Mesodermal cell (in vitro differentiated cells): ENCODE results near the gene GNPDA2.
"Not testable (repeated sequence)": the region's sequence is repeated elsewhere in the genome, so short reads cannot be mapped to it uniquely, and the experiment has no call there.

Experiments
- H3K27ac ChIP-seq: 2 replicates; pipeline ENCODE4 v1.7.0; 2013; ENCODE audit warnings: mild to moderate bottlenecking, low read depth, low read length, moderate library complexity; ENCODE audit not compliant: severe bottlenecking
- H3K36me3 ChIP-seq: 2 replicates; pipeline ENCODE4 v1.7.1; 2013; ENCODE audit warnings: mild to moderate bottlenecking, low read length, moderate library complexity; ENCODE audit not compliant: control insufficient read depth, insufficient read depth
- H3K4me1 ChIP-seq: one replicate; pipeline ENCODE4 v1.7.1; 2013; ENCODE audit warnings: mild to moderate bottlenecking, low read length; ENCODE audit not compliant: insufficient read depth, control insufficient read depth, poor library complexity, severe bottlenecking
- H3K4me3 ChIP-seq: 2 replicates; pipeline ENCODE4 v1.7.0; 2013; ENCODE audit warnings: low read length, control low read depth, mild to moderate bottlenecking; ENCODE audit not compliant: insufficient read depth, poor library complexity, severe bottlenecking; ENCODE audit errors: extremely low read depth
- H3K9me3 ChIP-seq: 2 replicates; pipeline ENCODE4 v1.7.1; 2013; ENCODE audit warnings: mild to moderate bottlenecking, low read length, moderate library complexity; ENCODE audit not compliant: control insufficient read depth
- WGBS, 2 experiments: methylation state at CpG; one replicate each; pipeline ENCODE4 v1.1.5; 2013; ENCODE audit warnings: missing lambda C conversion rate in 2 of 2; ENCODE audit not compliant: insufficient coverage in 2 of 2; 5-methylcytosine and 5-hydroxymethylcytosine counted together

The GNPDA2 gene

GRCh38 chr4:44728694-44729093 is 2.3 kb upstream of the GNPDA2 start:
- no CpG with 5 or more reads among the region's 9 CpGs for WGBS, 2 experiments
- not testable (repeated sequence) for H3K27ac ChIP-seq, H3K9me3 ChIP-seq, H3K4me1 ChIP-seq, H3K36me3 ChIP-seq, H3K4me3 ChIP-seq

GRCh38 chr4:44727471-44727870 is 1.1 kb upstream of the GNPDA2 start:
- 85 to 98% methylated on average over 4 of the region's 6 CpGs for WGBS, 2 experiments
- no peak overlapping the region for H3K4me3 ChIP-seq

GRCh38 chr4:44725726-44726037 is 674 bp downstream of the GNPDA2 start:
- H3K9me3 ChIP-seq = no peaks in the 10 kb centered on the region
- H3K4me3 ChIP-seq = peak overlapping the region; percentile 84
- peak overlapping the region; percentile 65 for H3K27ac ChIP-seq
- 0% methylated on average over 4 to 8 of the region's 9 CpGs for WGBS, 2 experiments
- H3K36me3 ChIP-seq = no peaks in the 10 kb centered on the region
- peaks cover 6% of the 10 kb centered on the region for H3K4me1 ChIP-seq

More at GRCh38 chr4:44727471-44727870, 1.1 kb upstream of the GNPDA2 start:
- Histone ChIP-seq H3K4me1 (peaks cover 6% of the 10 kb centered on the region), H3K9me3 (no peaks in the 10 kb centered on the region), H3K36me3 (no peaks in the 10 kb centered on the region), H3K27ac (no peak overlapping the region)

GRCh38 chr4:44725166-44725565 is 1.2 kb downstream of the GNPDA2 start:
- peak overlapping the region; percentile 84 for H3K4me3 ChIP-seq
- no peak overlapping the region for H3K27ac ChIP-seq
- no peaks in the 10 kb centered on the region for H3K9me3 ChIP-seq
- 71 to 74% methylated on average over 6 of the region's 6 CpGs for WGBS, 2 experiments
- H3K36me3 ChIP-seq = no peaks in the 10 kb centered on the region
- peaks cover 6% of the 10 kb centered on the region for H3K4me1 ChIP-seq

GRCh38 chr4:44722001-44722400 is 4.4 kb downstream of the GNPDA2 start:
- WGBS, 2 experiments = 100% methylated on average over 1 of the region's 3 CpGs; no CpG with 5 or more reads in 1 of the 2 experiments
- H3K4me1 ChIP-seq = peaks cover 6% of the 10 kb centered on the region
- H3K36me3 ChIP-seq = no peaks in the 10 kb centered on the region
- no peaks in the 10 kb centered on the region for H3K9me3 ChIP-seq
- H3K4me3 ChIP-seq = no peak overlapping the region
- no peak overlapping the region for H3K27ac ChIP-seq

GRCh38 chr4:44720371-44720770 is 6.0 kb downstream of the GNPDA2 start:
- 90 to 94% methylated on average over 2 to 4 of the region's 4 CpGs for WGBS, 2 experiments
- H3K4me1 ChIP-seq = peaks cover 3% of the 10 kb centered on the region

GRCh38 chr4:44716597-44716996 is 9.8 kb downstream of the GNPDA2 start:
- H3K36me3 ChIP-seq = no peaks in the 10 kb centered on the region
- no peaks in the 10 kb centered on the region for H3K9me3 ChIP-seq
- no peaks in the 10 kb centered on the region for H3K4me1 ChIP-seq
- WGBS, 2 experiments = 100% methylated on average over 2 of the region's 5 CpGs; no CpG with 5 or more reads in 1 of the 2 experiments
- no peak overlapping the region for H3K27ac ChIP-seq
- H3K4me3 ChIP-seq = no peak overlapping the region

More at GRCh38 chr4:44720371-44720770, 6.0 kb downstream of the GNPDA2 start:
- Histone ChIP-seq H3K4me3 (no peak overlapping the region), H3K9me3 (no peaks in the 10 kb centered on the region), H3K27ac (no peak overlapping the region), H3K36me3 (no peaks in the 10 kb centered on the region)

- no peak overlapping the region for H3K4me3 ChIP-seq
- no peaks in the 10 kb centered on the region for H3K9me3 ChIP-seq
- WGBS, 2 experiments = 91% methylated on average over 1 of the region's 1 CpG
- no peaks in the 10 kb centered on the region for H3K36me3 ChIP-seq
- no peaks in the 10 kb centered on the region for H3K4me1 ChIP-seq
- H3K27ac ChIP-seq = no peak overlapping the region
These were observed 13.2 kb downstream of the GNPDA2 start for GRCh38 chr4:44713125-44713524.

GRCh38 chr4:44704673-44705072 is 21.7 kb downstream of the GNPDA2 start:
- Histone ChIP-seq H3K4me1 (no peaks in the 10 kb centered on the region), H3K36me3 (peaks cover 13% of the 10 kb centered on the region), H3K4me3 (no peak overlapping the region), H3K9me3 (no peaks in the 10 kb centered on the region), H3K27ac (no peak overlapping the region)
- WGBS, 2 experiments = 100% methylated on average over 1 of the region's 4 CpGs; no CpG with 5 or more reads in 1 of the 2 experiments

- no CpG with 5 or more reads among the region's 2 CpGs for WGBS, 2 experiments
- Histone ChIP-seq H3K27ac (peak overlapping the region; percentile 18), H3K9me3 (no peaks in the 10 kb centered on the region), H3K4me1 (no peaks in the 10 kb centered on the region), H3K36me3 (peaks cover 36% of the 10 kb centered on the region), H3K4me3 (no peak overlapping the region)
These were observed 25.3 kb downstream of the GNPDA2 start for GRCh38 chr4:44701037-44701436.

- H3K36me3 ChIP-seq = peaks cover 42% of the 10 kb centered on the region
- WGBS, 2 experiments = 86 to 100% methylated on average over 1 of the region's 1 CpG
- H3K9me3 ChIP-seq = no peaks in the 10 kb centered on the region
- no peaks in the 10 kb centered on the region for H3K4me1 ChIP-seq
- H3K27ac ChIP-seq = no peak overlapping the region
- H3K4me3 ChIP-seq = no peak overlapping the region
These were observed 25.9 kb downstream of the GNPDA2 start for GRCh38 chr4:44700427-44700826.
